Measurements from ENCODE around the gene PPM1K. TPM values are rescaled to one million over a fixed set of nuclear protein-coding genes. Genes with fewer than 3 reads are reported as not detected.

PPM1K gene
- polyA plus RNA-seq, 1 experiment = 9.0 TPM

- H3K27me3 ChIP-seq (ENCODE audit: control insufficient read depth, insufficient read depth, low read length) = peaks cover 4% of the 10 kb centered on the region
- TF ChIP-seq, protein P1, sequence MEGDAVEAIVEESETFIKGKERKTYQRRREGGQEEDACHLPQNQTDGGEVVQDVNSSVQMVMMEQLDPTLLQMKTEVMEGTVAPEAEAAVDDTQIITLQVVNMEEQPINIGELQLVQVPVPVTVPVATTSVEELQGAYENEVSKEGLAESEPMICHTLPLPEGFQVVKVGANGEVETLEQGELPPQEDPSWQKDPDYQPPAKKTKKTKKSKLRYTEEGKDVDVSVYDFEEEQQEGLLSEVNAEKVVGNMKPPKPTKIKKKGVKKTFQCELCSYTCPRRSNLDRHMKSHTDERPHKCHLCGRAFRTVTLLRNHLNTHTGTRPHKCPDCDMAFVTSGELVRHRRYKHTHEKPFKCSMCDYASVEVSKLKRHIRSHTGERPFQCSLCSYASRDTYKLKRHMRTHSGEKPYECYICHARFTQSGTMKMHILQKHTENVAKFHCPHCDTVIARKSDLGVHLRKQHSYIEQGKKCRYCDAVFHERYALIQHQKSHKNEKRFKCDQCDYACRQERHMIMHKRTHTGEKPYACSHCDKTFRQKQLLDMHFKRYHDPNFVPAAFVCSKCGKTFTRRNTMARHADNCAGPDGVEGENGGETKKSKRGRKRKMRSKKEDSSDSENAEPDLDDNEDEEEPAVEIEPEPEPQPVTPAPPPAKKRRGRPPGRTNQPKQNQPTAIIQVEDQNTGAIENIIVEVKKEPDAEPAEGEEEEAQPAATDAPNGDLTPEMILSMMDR (IDR thresholded peaks at IDR 0.05; ENCODE audit: insufficient read depth, low read depth, low read length) = no peak
- no peaks in the 10 kb centered on the region for H3K36me3 ChIP-seq (ENCODE audit: control insufficient read depth, insufficient read depth, low read length)
- POLR2A ChIA-PET = no interaction called here
- H3K4me3 ChIP-seq (ENCODE audit: low read depth, low read length) = no peak overlapping the region
- DNase-seq (ENCODE audit: low read depth) = no peak
- CTCF ChIA-PET = interaction anchor here (0.8 to 5.1 kb wide), 41 partner anchors 8 to 684 kb away, joined by 3 to 56 read pairs (median 5); partner anchors contain the start of gene HERC5
Measured at GRCh38 chr4:88212253-88212561, 72.2 kb downstream of the PPM1K start.

DNA sequence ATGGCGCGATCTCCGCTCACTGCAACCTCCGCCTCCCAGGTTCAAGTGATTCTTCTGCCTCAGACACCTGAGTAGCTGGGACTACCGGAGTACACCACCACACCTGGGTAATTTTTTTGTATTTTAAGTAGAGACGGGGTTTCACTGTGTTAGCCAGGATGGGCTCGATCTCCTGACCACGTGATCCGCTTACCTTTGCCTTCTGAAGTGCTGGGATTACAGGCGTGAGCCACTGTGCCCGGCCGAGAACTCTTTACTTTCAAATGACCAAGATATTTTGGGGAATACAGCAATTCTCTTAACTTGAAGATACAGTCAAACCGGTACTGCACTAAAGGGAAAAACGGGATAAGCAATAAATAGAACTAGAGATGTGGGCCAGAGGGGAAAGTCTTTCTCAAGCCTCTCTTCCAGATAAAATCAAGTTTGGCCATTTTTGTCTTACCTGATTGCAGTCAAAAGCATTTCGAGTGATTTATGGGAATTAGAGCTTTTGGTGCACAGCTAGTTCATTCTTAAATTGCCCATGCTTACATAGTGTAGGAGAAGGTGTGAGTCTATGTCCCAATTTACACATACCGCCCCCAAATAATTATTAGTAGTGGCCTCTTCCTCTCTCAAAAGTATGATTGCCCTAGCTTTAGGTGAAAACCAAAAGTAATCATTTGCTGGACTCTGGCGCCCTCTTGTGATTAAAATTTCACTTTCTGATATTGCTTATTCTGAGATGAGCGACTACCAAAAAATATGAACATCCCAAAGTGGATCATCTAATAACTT, 72.7 kb downstream of the PPM1K start:
- peaks cover 4% of the 10 kb centered on the region for H3K27me3 ChIP-seq (ENCODE audit: control insufficient read depth, insufficient read depth, low read length)
- no peak overlapping the region for H3K4me3 ChIP-seq (ENCODE audit: low read depth, low read length)
- TF ChIP-seq, protein P1 (IDR thresholded peaks at IDR 0.05; ENCODE audit: insufficient read depth, low read depth, low read length) = peak; percentile 56
- H3K36me3 ChIP-seq (ENCODE audit: control insufficient read depth, insufficient read depth, low read length) = no peaks in the 10 kb centered on the region
- POLR2A ChIA-PET = interaction anchor here (0.7 kb wide), 1 partner anchor 250 kb away, joined by 6 read pairs; no protein-coding TSS in a partner anchor
- DNase-seq (ENCODE audit: low read depth) = no peak
- CTCF ChIA-PET = interaction anchor here (0.6 to 5.1 kb wide), 48 partner anchors 9 to 683 kb away, joined by 3 to 56 read pairs (median 4); partner anchors contain the start of gene HERC5

DNA sequence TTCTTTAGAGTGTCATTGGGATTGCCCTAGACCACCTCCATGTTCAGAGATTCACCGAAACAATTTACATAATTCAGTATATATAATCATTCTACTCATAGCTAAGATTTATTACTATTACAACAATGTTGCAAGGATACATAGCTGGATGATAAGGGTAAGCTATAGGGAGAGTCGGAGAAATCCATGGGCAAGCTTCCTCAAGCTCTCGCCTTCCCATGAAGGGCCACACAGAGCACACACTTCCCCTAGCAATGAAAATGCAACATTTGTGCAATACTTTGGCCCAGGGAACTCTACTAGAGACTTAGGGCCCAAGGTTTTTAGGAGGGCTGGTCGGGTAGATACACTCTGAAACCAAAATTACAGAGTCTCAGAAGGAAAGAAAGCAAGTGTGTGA, 76.2 kb downstream of the PPM1K start:
- Histone ChIP-seq H3K4me3 (ENCODE audit: low read depth, low read length) (no peak overlapping the region), H3K27me3 (ENCODE audit: control insufficient read depth, insufficient read depth, low read length) (no peaks in the 10 kb centered on the region; the same call in 1 of the 2 replicates), H3K36me3 (ENCODE audit: control insufficient read depth, insufficient read depth, low read length) (no peaks in the 10 kb centered on the region)
- DNase-seq (ENCODE audit: low read depth) = no peak
- TF ChIP-seq, protein P1 (IDR thresholded peaks at IDR 0.05; ENCODE audit: insufficient read depth, low read depth, low read length) = no peak
- CTCF ChIA-PET = interaction anchor here (0.7 to 5.1 kb wide), 4 partner anchors 177 to 360 kb away, joined by 3 to 56 read pairs (median 6); no protein-coding TSS in a partner anchor
- POLR2A ChIA-PET = no interaction called here

Small RNA genes within 50 kb of the gene (small RNA-seq; reads per million reads assigned to genes)
- gene RF00019 (ENCODE audit: insufficient read length, low read depth, low replicate concordance) (not detected), gene RNU6-1298P (ENCODE audit: insufficient read length, low read depth, low replicate concordance) (not detected)

Other genes starting within 250 kb of the PPM1K start
- gene ABCG2, start 125.9 kb downstream of the PPM1K start, polyA plus RNA-seq (2011; rRNA removed) = 0.45 and 0.65 TPM in 2 replicates
- gene HERC6, start 94.3 kb upstream of the PPM1K start, polyA plus RNA-seq (2011; rRNA removed) = 3.1 and 4.1 TPM in 2 replicates
- gene HERC5, start 172.6 kb upstream of the PPM1K start, polyA plus RNA-seq (2011; rRNA removed) = 0.05 and 0.20 TPM in 2 replicates
- gene PYURF, start 239.2 kb upstream of the PPM1K start, polyA plus RNA-seq (2011; rRNA removed) = 34.9 and 44.2 TPM in 2 replicates